IPS-NIHi11 (cell line): ENCODE measurements around the gene STN1.

Source experiments
- DNase-seq: peaks from one replicate; pipeline ENCODE4 v3.0.0; 2012; ENCODE audit warnings: mixed read lengths, low spot score

Gene STN1, protein sequence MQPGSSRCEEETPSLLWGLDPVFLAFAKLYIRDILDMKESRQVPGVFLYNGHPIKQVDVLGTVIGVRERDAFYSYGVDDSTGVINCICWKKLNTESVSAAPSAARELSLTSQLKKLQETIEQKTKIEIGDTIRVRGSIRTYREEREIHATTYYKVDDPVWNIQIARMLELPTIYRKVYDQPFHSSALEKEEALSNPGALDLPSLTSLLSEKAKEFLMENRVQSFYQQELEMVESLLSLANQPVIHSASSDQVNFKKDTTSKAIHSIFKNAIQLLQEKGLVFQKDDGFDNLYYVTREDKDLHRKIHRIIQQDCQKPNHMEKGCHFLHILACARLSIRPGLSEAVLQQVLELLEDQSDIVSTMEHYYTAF

GRCh38 chr10:103918053-103918846, at the start of gene STN1:
TSS of gene STN1 (minus strand) at chr10:103918184. CDS start at chr10:103917594, 590 bp downstream.
- DNase-seq: peak; percentile 99

GRCh38 chr10:103967448-103968071, 49.6 kb upstream of the STN1 start:
- peak; percentile 81 for DNase-seq

DNA sequence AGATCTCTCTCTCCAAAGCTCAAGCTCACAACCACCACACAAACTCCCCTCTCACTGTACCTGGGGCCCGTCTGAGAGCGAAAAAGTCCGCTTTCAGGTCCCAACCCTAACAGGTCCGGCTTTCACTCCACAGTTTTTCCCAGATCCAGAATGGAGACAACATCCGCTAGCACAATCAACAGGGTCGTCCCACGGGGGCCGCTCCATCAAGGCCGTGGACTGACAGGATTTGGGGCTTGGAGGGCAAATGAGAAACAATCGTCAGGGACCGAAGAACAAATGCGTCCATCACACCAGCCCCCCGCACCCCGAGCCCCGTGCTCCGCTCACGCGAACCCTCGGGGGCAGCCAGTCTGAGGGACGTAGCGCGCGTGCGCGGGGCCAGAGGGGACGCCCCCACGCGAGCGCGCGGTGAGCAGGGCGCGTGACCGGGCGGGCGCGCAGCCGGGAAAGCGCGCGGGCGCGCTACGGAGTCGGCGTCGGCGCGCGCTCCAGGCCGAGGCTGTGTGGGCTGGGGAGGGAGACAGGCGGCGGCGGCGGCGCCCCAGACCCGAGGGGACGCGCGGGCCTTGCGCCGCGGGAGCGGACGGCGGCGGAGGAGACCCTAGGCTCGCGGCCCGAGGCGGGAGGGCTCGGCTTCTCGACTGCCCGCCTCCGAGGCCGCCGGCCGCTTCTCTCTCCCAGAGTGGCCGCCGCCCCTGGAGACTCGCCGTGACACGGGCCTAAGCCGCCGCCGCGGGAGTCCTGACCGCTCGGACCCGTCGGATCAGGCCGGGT, 48.9 kb upstream of the STN1 start, which contains the start of gene SLK:
TSS of gene SLK (plus strand) at position 470 of the 777 bp plus-strand sequence. CDS start 606 bp downstream, outside the sequence.
- DNase-seq: peak; percentile 88

DNA sequence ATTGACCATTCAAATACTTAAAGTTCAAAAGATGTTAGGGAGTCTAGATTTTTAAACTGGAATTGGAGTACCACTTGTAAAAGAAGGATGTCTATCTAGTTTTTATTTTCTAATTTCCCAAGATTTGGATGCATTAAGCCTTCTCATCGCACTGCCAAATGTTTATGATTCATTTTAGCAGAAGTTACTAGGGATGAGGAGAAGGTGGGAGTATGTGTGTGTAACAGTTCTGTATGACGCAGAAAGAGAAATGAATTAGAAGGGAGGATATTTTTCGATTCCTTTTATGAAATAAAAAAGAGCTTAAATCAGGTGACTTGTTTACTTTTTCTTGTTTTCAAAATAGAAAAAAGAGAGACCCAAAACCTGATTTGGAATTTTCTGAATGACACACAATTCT, 42.1 kb upstream of the STN1 start:
- no peak for DNase-seq

GRCh38 chr10:103958996-103959395, 41.0 kb upstream of the STN1 start:
- no peak for DNase-seq

DNA sequence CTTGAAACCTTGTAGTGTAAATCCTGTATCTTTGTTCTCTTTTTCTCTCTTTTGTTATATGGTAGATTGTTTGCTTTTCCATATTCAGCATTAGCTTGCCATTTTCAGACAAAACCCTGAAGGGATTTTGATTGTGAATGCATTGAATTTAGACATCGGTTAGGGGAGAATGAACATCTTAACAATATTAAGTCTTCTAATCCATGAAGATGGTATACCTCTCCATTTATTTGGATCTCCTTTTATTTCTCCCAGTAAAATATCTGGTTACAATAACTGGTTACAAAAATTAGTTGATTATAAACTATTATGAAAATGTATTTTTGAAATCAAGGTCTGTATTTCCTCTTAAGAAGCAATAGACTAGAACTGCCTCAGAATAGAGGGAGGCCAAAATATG, 36.6 kb upstream of the STN1 start:
- DNase-seq: no peak

DNA sequence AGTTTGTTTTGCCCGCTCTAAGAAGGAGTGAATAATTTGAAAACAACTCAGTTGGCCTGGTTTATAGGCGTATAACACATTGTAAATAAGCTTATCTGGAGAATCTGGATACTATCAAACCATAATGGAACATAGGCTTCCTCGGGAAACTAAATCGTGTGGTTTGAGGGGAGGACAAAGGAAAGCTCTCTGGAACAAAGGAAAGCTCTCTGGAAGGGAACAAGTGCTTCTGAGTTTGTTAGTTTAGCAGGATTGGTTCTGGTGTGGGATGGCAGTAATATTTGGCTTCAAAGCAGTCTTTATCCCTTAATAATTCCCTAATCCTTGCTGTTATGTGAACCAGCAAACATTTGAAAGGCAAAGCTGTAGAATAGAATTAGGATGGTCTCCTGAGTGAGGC, 34.0 kb upstream of the STN1 start:
- no peak for DNase-seq

DNA sequence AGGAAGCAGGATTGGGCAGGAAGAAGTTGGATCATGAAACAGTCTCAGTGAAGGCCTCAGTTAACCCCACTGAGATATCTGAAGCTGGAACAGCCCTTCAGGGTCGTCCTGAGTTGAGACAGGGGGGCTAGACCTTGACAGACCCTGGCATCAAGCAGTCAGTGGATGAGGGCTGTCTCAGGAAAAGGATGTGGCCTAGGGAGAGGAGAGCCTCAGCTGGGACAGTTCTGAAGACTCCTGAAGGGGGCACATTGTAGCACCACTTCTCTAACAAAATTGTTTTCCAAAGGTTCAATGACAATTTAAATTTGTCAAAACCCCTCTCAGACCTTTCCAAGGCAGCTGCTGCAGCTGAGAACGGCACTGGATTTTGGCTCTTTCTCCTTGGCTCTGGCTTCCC, 33.2 kb upstream of the STN1 start:
- DNase-seq: no peak

GRCh38 chr10:103949728-103950127, 31.7 kb upstream of the STN1 start:
- no peak for DNase-seq

DNA sequence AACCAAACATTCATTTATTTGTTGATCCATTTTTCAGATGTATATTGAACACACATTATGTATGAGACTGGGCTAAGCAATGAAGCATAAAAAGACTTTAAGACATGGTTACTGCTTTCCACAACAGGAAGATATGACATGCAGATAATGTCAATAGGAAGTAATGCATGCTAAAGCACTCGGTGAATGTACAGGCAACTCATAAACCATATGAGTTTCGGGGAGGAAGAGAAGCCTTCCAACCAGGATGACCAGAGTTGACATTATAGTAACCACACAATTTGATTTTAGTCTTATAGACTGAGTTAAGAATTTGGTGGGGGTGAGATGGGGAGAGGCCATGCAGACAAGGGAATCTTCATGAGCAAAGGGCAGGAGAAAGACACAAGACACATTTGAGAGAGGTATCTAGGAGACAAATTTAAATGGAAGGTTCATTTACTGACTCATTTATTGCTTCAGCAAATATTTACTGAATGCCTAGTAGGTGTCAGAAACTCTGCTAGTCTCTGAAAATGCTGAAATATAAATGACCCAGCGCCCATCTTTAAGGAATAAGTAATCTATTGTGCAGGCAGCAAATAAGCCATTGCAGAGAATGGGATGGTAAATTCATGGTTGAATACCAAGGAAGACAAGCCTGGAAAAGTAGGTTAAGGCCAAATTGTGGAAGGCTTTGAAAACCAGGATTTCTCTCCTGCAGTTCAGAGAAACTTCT, 30.0 kb upstream of the STN1 start:
- no peak for DNase-seq

- no peak for DNase-seq
Observed at GRCh38 chr10:103942866-103943265, 24.9 kb upstream of the STN1 start.

GRCh38 chr10:103941801-103942200, 23.8 kb upstream of the STN1 start:
- no peak for DNase-seq

GRCh38 chr10:103939522-103939921, 21.5 kb upstream of the STN1 start:
- DNase-seq: no peak

DNA sequence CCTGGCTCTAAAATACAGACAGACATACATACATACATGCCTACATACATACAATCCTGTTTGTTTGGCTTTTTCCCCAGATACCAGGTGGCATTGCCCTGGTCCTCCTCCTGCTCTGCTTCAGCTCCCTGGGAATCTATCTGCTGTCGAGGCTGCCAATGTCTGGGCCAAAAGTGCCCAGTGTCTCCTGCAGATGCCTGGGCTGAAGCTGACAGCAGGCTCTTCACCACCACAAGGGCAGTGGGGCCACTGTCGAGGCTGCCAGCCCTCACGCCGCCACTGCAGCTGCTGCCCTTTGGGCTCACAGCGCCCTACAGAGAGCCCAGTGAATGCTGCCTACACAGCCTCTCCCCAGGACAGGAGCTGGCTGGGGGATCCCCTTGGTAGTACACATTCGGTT, 18.0 kb upstream of the STN1 start:
- no peak for DNase-seq

GRCh38 chr10:103934308-103934707, 16.3 kb upstream of the STN1 start:
- no peak for DNase-seq

DNA sequence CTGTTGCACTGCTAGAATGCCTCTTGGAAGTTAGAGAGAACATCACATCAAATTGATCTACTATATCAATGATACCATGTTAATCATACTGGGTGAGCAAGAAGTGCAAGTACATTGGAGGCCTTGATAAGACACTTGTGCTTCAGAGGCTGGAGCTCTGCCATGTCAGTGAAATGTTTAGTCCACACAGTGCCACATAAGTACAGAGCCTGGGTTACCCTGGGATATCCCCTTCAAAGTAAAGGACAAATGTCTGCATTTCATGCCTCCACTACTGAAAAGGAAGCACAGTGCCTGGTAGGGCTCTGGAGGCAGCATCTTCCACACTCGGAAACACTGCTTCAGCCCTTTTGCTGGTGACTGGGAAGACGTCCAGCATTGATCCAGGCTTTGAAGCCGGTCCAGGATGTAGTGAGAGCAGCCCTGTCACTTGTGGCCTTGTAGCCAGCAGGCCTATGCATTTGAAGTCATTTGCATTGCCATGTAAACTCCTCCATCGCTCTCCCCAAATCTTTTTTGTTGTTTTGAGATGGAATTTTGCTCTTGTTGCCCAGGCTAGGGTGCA, 15.7 kb upstream of the STN1 start:
- no peak for DNase-seq

GRCh38 chr10:103932971-103933370, 15.0 kb upstream of the STN1 start:
- no peak for DNase-seq

GRCh38 chr10:103932271-103932670, 14.3 kb upstream of the STN1 start:
- DNase-seq: no peak

DNA sequence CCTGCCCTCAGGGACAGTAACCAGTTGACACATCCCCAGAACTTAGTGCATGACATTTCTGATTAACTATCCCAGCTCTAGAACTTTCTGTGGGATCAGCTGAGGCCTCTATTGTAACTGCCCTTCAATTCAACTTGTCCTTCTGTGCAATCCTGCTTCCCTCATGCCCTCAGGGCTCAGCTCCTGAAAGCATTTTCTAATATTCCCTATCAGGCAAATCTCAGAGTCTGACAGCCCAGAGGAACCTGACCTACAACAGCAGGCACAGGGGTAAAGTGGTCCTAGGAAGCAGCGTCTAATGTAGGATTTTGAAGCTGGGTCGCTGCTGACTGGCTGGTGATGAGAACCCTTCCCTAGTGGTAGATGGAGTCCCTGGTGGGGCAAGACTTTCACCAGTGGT, 13.6 kb upstream of the STN1 start:
- DNase-seq: no peak

- DNase-seq: no peak
Observed at GRCh38 chr10:103930881-103931280, 12.9 kb upstream of the STN1 start.

DNA sequence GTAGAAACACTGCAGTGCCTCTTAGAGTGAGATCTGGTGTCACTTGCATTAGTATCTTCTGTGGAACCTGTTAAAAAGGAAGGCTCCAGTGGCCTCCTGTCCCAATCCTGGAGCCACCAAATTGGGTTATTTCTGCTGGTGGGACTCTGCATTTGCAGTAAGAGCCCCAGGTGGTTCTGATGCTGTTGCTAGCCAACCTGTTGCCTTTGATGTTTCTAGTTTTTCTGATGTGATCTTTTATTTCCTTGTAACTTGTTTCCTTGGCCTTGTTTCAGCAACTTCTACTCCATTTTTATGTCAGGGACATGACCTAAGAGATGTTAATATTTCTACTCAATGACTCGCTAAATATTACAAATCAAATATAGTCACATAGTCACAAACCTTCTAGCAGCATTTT, 12.5 kb upstream of the STN1 start:
- no peak for DNase-seq
